PFSK-1 (cell line): ENCODE measurements around the gene CFAP73.

Source experiments
- FOXP2 ChIP-seq: optimal IDR thresholded peaks from 2 replicates; pipeline ENCODE3; 2011; ENCODE audit warnings: borderline replicate concordance, control low read depth, inconsistent platforms; ENCODE audit not compliant: insufficient read depth; ENCODE audit errors: extremely low read length, extremely low read depth
- POLR2AphosphoS5 ChIP-seq: IDR thresholded peaks from 2 replicates; pipeline ENCODE4 v1.6.1; 2012; ENCODE audit warnings: low read depth, mild to moderate bottlenecking, control low read depth, low read length, moderate library complexity
- REST ChIP-seq, 2 experiments: IDR thresholded peaks; 2 replicates each; pipeline versions ENCODE4 v1.6.1 to v1.8.0; 2011 to 2012; ENCODE audit warnings: low read depth in 2 of 2, low read length in 2 of 2, control low read depth in 1 of 2, inconsistent platforms in 1 of 2, mild to moderate bottlenecking in 1 of 2, moderate library complexity in 1 of 2; ENCODE audit not compliant: insufficient read depth in 1 of 2
- SIN3A ChIP-seq: IDR thresholded peaks from 2 replicates; pipeline ENCODE4 v1.6.1; 2012; ENCODE audit warnings: mild to moderate bottlenecking, low read length, moderate library complexity, borderline replicate concordance; ENCODE audit not compliant: insufficient read depth
- TAF1 ChIP-seq: IDR thresholded peaks from 2 replicates; pipeline ENCODE4 v1.6.1; 2012; ENCODE audit warnings: low read length, control low read depth, borderline replicate concordance; ENCODE audit not compliant: insufficient read depth

CFAP73 gene

GRCh38 chr12:113152835-113153814, 3.6 kb downstream of the CFAP73 start:
- TF ChIP-seq SIN3A = no peak
- TF ChIP-seq FOXP2 = no peak
- no peak for TF ChIP-seq REST (IDR thresholded peaks at IDR 0.05; ENCODE audit: insufficient read depth in 1 of 2, low read depth in 2 of 2, low read length in 2 of 2)
- TF ChIP-seq TAF1 = no peak
- TF ChIP-seq POLR2AphosphoS5 = no peak

- TF ChIP-seq POLR2AphosphoS5 (no peak), SIN3A (no peak), TAF1 (no peak), REST (IDR thresholded peaks at IDR 0.05; ENCODE audit: insufficient read depth in 1 of 2, low read depth in 2 of 2, low read length in 2 of 2) (no peak), FOXP2 (no peak)
Measured at GRCh38 chr12:113154351-113154973, 4.9 kb downstream of the CFAP73 start.

- TF ChIP-seq REST (IDR thresholded peaks at IDR 0.05; ENCODE audit: insufficient read depth in 1 of 2, low read depth in 2 of 2, low read length in 2 of 2) (no peak), SIN3A (no peak), TAF1 (no peak), FOXP2 (no peak), POLR2AphosphoS5 (no peak)
Measured at GRCh38 chr12:113155060-113155459, 5.5 kb downstream of the CFAP73 start.

GRCh38 chr12:113155646-113156045, 6.1 kb downstream of the CFAP73 start:
- TF ChIP-seq REST (IDR thresholded peaks at IDR 0.05; ENCODE audit: insufficient read depth in 1 of 2, low read depth in 2 of 2, low read length in 2 of 2) (no peak), POLR2AphosphoS5 (no peak), TAF1 (no peak), FOXP2 (no peak), SIN3A (no peak)
